GM20000 (cell line): Measurements from ENCODE around the gene ARMC9.

Experiments
- DNase-seq: peaks from one replicate; pipeline ENCODE4 v3.0.0; 2012; ENCODE audit warnings: low spot score
- CTCF ChIP-seq: IDR thresholded peaks from 2 replicates; pipeline ENCODE4 v1.5.1; 2012; ENCODE audit warnings: mild to moderate bottlenecking, control low read depth; ENCODE audit errors: extremely low read depth, missing control alignments

The ARMC9 gene

GRCh38 chr2:231360881-231361371 lies 162.5 kb downstream of the ARMC9 start:
- no peak for TF ChIP-seq CTCF
- no peak for DNase-seq

GRCh38 chr2:231361701-231362554 lies 163.5 kb downstream of the ARMC9 start:
- DNase-seq: peak; percentile 90
- peak; percentile 5 for TF ChIP-seq CTCF

- no peak for TF ChIP-seq CTCF
- DNase-seq: peak; percentile 13
Observed at GRCh38 chr2:231362555-231363184, 164.2 kb downstream of the ARMC9 start.

GRCh38 chr2:231364061-231364460 lies 165.6 kb downstream of the ARMC9 start:
- peak; percentile 7 for DNase-seq
- TF ChIP-seq CTCF: no peak

- no peak for TF ChIP-seq CTCF
- DNase-seq: peak; percentile 4
Observed at GRCh38 chr2:231364961-231365810, 166.8 kb downstream of the ARMC9 start.

- DNase-seq: no peak
- no peak for TF ChIP-seq CTCF
Observed at GRCh38 chr2:231367178-231367577, 168.7 kb downstream of the ARMC9 start.
